HepG2 (cell line): ENCODE results near the gene DENND4A. TPM values are rescaled to one million over a fixed set of nuclear protein-coding genes. Genes with fewer than 3 reads are reported as not detected.

Experiments
- AGO2 ChIP-seq: fragments of 200-400 bp; formaldehyde crosslinking; optimal IDR thresholded peaks from 2 replicates; pipeline ENCODE3; 2017; ENCODE audit warnings: mild to moderate bottlenecking, low read depth, low read length, moderate library complexity
- HBP1 ChIP-seq: IDR thresholded peaks from 2 replicates; pipeline ENCODE4 v1.6.1; 2016; ENCODE audit warnings: low read depth, control low read depth
- JUNB ChIP-seq: sonication (generic); formaldehyde crosslinking; IDR thresholded peaks from 2 replicates; pipeline ENCODE4 v1.8.0; 2022; ENCODE audit warnings: missing genetic modification reagents, mild to moderate bottlenecking, borderline replicate concordance
- MAFG ChIP-seq: sonication (generic); formaldehyde crosslinking; IDR thresholded peaks from 2 replicates; pipeline ENCODE4 v1.5.1; 2020; ENCODE audit warnings: mild to moderate bottlenecking, missing genetic modification reagents
- MLXIP ChIP-seq: sonication (generic); formaldehyde crosslinking; IDR thresholded peaks from 2 replicates; pipeline ENCODE4 v1.9.0; 2021; ENCODE audit warnings: missing genetic modification reagents, borderline replicate concordance
- NR1H2 ChIP-seq: sonication (generic); formaldehyde crosslinking; IDR thresholded peaks from 2 replicates; pipeline ENCODE4 v1.8.1; 2022; ENCODE audit warnings: low read depth, missing genetic modification reagents, borderline replicate concordance
- RBM22 ChIP-seq: fragments of 200-400 bp; formaldehyde crosslinking; optimal IDR thresholded peaks from 2 replicates; pipeline ENCODE3; 2017; ENCODE audit warnings: mild to moderate bottlenecking, low read length, moderate library complexity
- SMAD9 ChIP-seq: sonication (generic); formaldehyde crosslinking; IDR thresholded peaks from 2 replicates; pipeline ENCODE4 v1.5.1; 2020; ENCODE audit warnings: mild to moderate bottlenecking, missing genetic modification reagents
- ZBTB2 ChIP-seq: sonication (generic); formaldehyde crosslinking; IDR thresholded peaks from 2 replicates; pipeline ENCODE4 v1.8.0; 2022; ENCODE audit warnings: low read depth, missing genetic modification reagents
- ZFP37 ChIP-seq: sonication (generic); formaldehyde crosslinking; IDR thresholded peaks from 2 replicates; pipeline ENCODE4 v1.4.0; 2020; ENCODE audit warnings: missing genetic modification reagents, borderline replicate concordance
- ZFY ChIP-seq: sonication (generic); formaldehyde crosslinking; IDR thresholded peaks from 2 replicates; pipeline ENCODE4 v1.4.0; 2020; ENCODE audit warnings: missing genetic modification reagents
- ZNF30 ChIP-seq: sonication (generic); formaldehyde crosslinking; IDR thresholded peaks from 2 replicates; pipeline ENCODE4 v1.5.0; 2020; ENCODE audit warnings: mild to moderate bottlenecking, missing genetic modification reagents
- ZNF569 ChIP-seq: sonication (generic); formaldehyde crosslinking; IDR thresholded peaks from 2 replicates; pipeline ENCODE4 v1.5.0; 2020; ENCODE audit warnings: mild to moderate bottlenecking, missing genetic modification reagents, moderate library complexity, borderline replicate concordance
- ZNF749 ChIP-seq: sonication (generic); formaldehyde crosslinking; IDR thresholded peaks from 2 replicates; pipeline ENCODE4 v1.8.0; 2022; ENCODE audit warnings: mild to moderate bottlenecking, missing genetic modification reagents, moderate library complexity, borderline replicate concordance
- polyA plus RNA-seq, 8 experiments: library from polyadenylated mRNA; depleted of rRNA in 3 of 8; stranded (reverse) in 7 of 8; unstranded in 1 of 8; fragments of >200 nt; fragmentation: Illumina TruSeq in 4 of 8; extraction: Trizol in 4 of 8; gene quantifications; 2 replicates each; pipeline versions ENCODE4 v1.2.1 to v1.2.3, GENCODE V29; 2011 to 2016; ENCODE audit warnings: low read depth in 4 of 8, missing spikeins in 1 of 8, mixed read lengths in 1 of 8; ENCODE audit not compliant: insufficient read depth in 1 of 8
- total RNA-seq, 5 experiments: library from RNA; depleted of rRNA; stranded (reverse); fragments of >200 nt; fragmentation: Illumina TruSeq; extraction: Trizol; gene quantifications; 2 replicates each; pipeline ENCODE4 v1.2.3, GENCODE V29; 2016; ENCODE audit warnings: low read depth in 1 of 5
- TF ChIP-seq, protein P1 (sequence below): sonication (generic); formaldehyde crosslinking; IDR thresholded peaks from 2 replicates; pipeline ENCODE4 v1.8.1; 2023; ENCODE audit warnings: mild to moderate bottlenecking, moderate library complexity, missing genetic modification reagents
- TF ChIP-seq, protein P2 (sequence below): sonication (generic); formaldehyde crosslinking; IDR thresholded peaks from 2 replicates; pipeline ENCODE4 v1.4.0; 2020; ENCODE audit warnings: mild to moderate bottlenecking, missing genetic modification reagents

The DENND4A gene
- total and polyA plus RNA-seq, 2 of the 13 experiments (the other 11 are each of a cell fraction or from before 2014, with no cell fraction given), result 13.2 to 18.6 TPM

DNA sequence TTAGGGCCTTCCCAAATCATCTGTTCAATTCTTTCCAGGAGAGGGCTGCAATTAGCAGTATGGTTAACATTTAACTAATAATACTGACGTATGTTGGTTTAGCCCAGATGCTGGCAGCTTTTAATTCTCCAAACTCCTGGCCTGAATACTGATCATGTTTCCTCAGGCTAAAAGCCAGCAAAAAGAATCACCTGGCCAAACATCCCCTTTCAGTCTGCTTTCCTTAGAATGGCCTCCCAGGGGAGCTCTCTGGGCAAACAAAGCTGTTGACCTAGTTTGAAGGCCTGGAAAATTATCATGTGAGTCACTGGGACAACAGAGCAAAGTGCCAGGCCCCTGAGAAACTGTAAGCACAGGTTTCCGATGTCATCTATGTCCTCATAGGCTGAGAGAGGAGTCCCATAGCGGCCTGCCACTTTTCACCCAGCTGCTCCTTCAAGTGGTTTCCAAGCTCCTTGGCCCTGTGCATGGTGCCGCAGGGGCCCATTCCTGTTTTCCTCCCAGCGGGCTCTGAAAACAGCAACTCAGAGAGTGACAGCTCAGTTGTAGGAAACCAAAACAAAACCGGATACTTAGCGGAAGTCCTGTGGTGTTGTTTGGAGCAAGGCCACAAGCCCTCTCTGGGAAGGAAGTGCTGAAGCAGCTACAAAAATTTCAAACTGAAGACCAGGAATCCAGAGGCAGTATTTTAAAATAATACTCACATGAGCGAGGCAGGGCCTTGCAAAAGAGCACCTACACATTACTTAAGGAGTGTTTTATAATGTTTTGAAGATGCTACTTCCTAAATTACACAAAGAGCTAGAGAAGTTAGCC lies 40.7 kb upstream of the DENND4A start (continued):
- no peak for TF ChIP-seq AGO2
- TF ChIP-seq MLXIP (CRISPR knock-in tag), result no peak
- peak; percentile 68; the same call in 1 of the 2 replicates for TF ChIP-seq ZFP37 (CRISPR knock-in tag)
- TF ChIP-seq, protein P1, sequence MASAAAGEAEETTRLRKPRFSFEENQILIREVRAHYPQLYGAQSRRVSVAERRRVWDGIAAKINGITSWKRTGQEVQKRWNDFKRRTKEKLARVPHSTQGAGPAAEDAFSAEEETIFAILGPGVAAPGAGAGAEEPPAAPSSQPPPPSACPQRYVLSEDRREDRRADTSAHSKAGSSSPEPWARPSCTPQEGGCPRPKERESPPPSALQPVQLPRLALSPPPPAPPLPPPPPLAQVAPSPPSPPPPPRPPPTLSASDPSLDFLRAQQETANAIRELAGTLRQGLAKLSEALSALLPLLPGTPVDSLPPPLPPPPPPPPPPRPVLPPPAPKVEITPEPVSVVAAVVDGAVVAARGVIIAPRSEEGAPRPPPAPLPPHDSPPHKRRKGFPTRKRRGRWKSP (CRISPR knock-in tag), result peak; percentile 71; the same call in 1 of the 2 replicates
- TF ChIP-seq ZNF749, result peak; percentile 68; the same call in 1 of the 2 replicates
- peak; percentile 93 for TF ChIP-seq ZFY (CRISPR knock-in tag)
- TF ChIP-seq ZNF569 (CRISPR knock-in tag), result no peak
- TF ChIP-seq ZBTB2 (CRISPR knock-in tag), result no peak
- peak; percentile 98 for TF ChIP-seq JUNB (CRISPR knock-in tag)
- TF ChIP-seq HBP1 (CRISPR knock-in tag), result no peak; the same call in 1 of the 2 replicates
- no peak for TF ChIP-seq RBM22
- TF ChIP-seq, protein P2, sequence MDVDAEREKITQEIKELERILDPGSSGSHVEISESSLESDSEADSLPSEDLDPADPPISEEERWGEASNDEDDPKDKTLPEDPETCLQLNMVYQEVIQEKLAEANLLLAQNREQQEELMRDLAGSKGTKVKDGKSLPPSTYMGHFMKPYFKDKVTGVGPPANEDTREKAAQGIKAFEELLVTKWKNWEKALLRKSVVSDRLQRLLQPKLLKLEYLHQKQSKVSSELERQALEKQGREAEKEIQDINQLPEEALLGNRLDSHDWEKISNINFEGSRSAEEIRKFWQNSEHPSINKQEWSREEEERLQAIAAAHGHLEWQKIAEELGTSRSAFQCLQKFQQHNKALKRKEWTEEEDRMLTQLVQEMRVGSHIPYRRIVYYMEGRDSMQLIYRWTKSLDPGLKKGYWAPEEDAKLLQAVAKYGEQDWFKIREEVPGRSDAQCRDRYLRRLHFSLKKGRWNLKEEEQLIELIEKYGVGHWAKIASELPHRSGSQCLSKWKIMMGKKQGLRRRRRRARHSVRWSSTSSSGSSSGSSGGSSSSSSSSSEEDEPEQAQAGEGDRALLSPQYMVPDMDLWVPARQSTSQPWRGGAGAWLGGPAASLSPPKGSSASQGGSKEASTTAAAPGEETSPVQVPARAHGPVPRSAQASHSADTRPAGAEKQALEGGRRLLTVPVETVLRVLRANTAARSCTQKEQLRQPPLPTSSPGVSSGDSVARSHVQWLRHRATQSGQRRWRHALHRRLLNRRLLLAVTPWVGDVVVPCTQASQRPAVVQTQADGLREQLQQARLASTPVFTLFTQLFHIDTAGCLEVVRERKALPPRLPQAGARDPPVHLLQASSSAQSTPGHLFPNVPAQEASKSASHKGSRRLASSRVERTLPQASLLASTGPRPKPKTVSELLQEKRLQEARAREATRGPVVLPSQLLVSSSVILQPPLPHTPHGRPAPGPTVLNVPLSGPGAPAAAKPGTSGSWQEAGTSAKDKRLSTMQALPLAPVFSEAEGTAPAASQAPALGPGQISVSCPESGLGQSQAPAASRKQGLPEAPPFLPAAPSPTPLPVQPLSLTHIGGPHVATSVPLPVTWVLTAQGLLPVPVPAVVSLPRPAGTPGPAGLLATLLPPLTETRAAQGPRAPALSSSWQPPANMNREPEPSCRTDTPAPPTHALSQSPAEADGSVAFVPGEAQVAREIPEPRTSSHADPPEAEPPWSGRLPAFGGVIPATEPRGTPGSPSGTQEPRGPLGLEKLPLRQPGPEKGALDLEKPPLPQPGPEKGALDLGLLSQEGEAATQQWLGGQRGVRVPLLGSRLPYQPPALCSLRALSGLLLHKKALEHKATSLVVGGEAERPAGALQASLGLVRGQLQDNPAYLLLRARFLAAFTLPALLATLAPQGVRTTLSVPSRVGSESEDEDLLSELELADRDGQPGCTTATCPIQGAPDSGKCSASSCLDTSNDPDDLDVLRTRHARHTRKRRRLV (CRISPR knock-in tag), result no peak; the same call in 1 of the 2 replicates
- TF ChIP-seq MAFG, result no peak
- no peak for TF ChIP-seq SMAD9 (CRISPR knock-in tag)
- no peak for TF ChIP-seq NR1H2 (CRISPR knock-in tag)
- TF ChIP-seq ZNF30 (CRISPR knock-in tag), result no peak
